ENCODE measurements around the gene TNFRSF13B.

TNFRSF13B gene

GRCh38 chr17:16915752-16916556 is 56.0 kb downstream of the TNFRSF13B start:
- TF ChIP-seq GATA2 (IDR thresholded peaks at IDR 0.05; ENCODE audit: low read depth, low read length): no peak
- no peak for TF ChIP-seq GATA3 (IDR thresholded peaks at IDR 0.05; ENCODE audit: low read depth, low read length)

GRCh38 chr17:16913463-16913862 is 58.5 kb downstream of the TNFRSF13B start:
- no peak for TF ChIP-seq GATA2 (IDR thresholded peaks at IDR 0.05; ENCODE audit: low read depth, low read length)
- TF ChIP-seq GATA3 (IDR thresholded peaks at IDR 0.05; ENCODE audit: low read depth, low read length): no peak

GRCh38 chr17:16912021-16912962 is 59.6 kb downstream of the TNFRSF13B start:
- TF ChIP-seq GATA3 (IDR thresholded peaks at IDR 0.05; ENCODE audit: low read depth, low read length) (no peak), GATA2 (IDR thresholded peaks at IDR 0.05; ENCODE audit: low read depth, low read length) (no peak)

- TF ChIP-seq GATA2 (IDR thresholded peaks at IDR 0.05; ENCODE audit: low read depth, low read length) (no peak), GATA3 (IDR thresholded peaks at IDR 0.05; ENCODE audit: low read depth, low read length) (no peak)
These were observed 60.6 kb downstream of the TNFRSF13B start for GRCh38 chr17:16911141-16911937.

GRCh38 chr17:16910341-16910740 is 61.6 kb downstream of the TNFRSF13B start:
- TF ChIP-seq GATA3 (IDR thresholded peaks at IDR 0.05; ENCODE audit: low read depth, low read length) (no peak), GATA2 (IDR thresholded peaks at IDR 0.05; ENCODE audit: low read depth, low read length) (no peak)

GRCh38 chr17:16909472-16910246 is 62.3 kb downstream of the TNFRSF13B start:
- TF ChIP-seq GATA2 (IDR thresholded peaks at IDR 0.05; ENCODE audit: low read depth, low read length): no peak
- TF ChIP-seq GATA3 (IDR thresholded peaks at IDR 0.05; ENCODE audit: low read depth, low read length): no peak

- TF ChIP-seq GATA2 (IDR thresholded peaks at IDR 0.05; ENCODE audit: low read depth, low read length): no peak
- no peak for TF ChIP-seq GATA3 (IDR thresholded peaks at IDR 0.05; ENCODE audit: low read depth, low read length)
These were observed 63.6 kb downstream of the TNFRSF13B start for GRCh38 chr17:16908273-16908672.

- no peak for TF ChIP-seq GATA3 (IDR thresholded peaks at IDR 0.05; ENCODE audit: low read depth, low read length)
- TF ChIP-seq GATA2 (IDR thresholded peaks at IDR 0.05; ENCODE audit: low read depth, low read length): no peak
These were observed 65.2 kb downstream of the TNFRSF13B start for GRCh38 chr17:16906680-16907079.

- TF ChIP-seq GATA3 (IDR thresholded peaks at IDR 0.05; ENCODE audit: low read depth, low read length) (no peak), GATA2 (IDR thresholded peaks at IDR 0.05; ENCODE audit: low read depth, low read length) (no peak)
These were observed 66.2 kb downstream of the TNFRSF13B start for GRCh38 chr17:16905593-16906191.

GRCh38 chr17:16900288-16900882 is 71.5 kb downstream of the TNFRSF13B start:
- TF ChIP-seq GATA3 (IDR thresholded peaks at IDR 0.05; ENCODE audit: low read depth, low read length) (no peak), GATA2 (IDR thresholded peaks at IDR 0.05; ENCODE audit: low read depth, low read length) (no peak)

- no peak for TF ChIP-seq GATA3 (IDR thresholded peaks at IDR 0.05; ENCODE audit: low read depth, low read length)
- no peak for TF ChIP-seq GATA2 (IDR thresholded peaks at IDR 0.05; ENCODE audit: low read depth, low read length)
These were observed 82.8 kb downstream of the TNFRSF13B start for GRCh38 chr17:16889088-16889465.
